H9 (cell line): ENCODE data around the gene ABCG5. TPM values are rescaled to one million over a fixed set of nuclear protein-coding genes. Genes with fewer than 3 reads are reported as not detected.

Source experiments
- DNase-seq: peaks from one replicate; pipeline ENCODE4 v3.0.0-alpha.2; 2017
- H2AFZ ChIP-seq: one replicate; pipeline ENCODE4 v1.6.1; 2013; ENCODE audit warnings: mild to moderate bottlenecking, low read length, control low read depth, moderate library complexity
- H2AK5ac ChIP-seq: 2 replicates; pipeline ENCODE4 v1.6.1; 2013; ENCODE audit warnings: low read length, control low read depth, mixed read lengths; ENCODE audit not compliant: insufficient read length
- H2BK120ac ChIP-seq: one replicate; pipeline ENCODE4 v1.6.1; 2013; ENCODE audit warnings: low read depth, mild to moderate bottlenecking, low read length, control low read depth, inconsistent platforms; ENCODE audit not compliant: poor library complexity, severe bottlenecking
- H2BK12ac ChIP-seq: 2 replicates; pipeline ENCODE4 v1.6.1; 2013; ENCODE audit warnings: low read length, control low read depth, mixed read lengths, low read depth; ENCODE audit not compliant: insufficient read length
- H2BK15ac ChIP-seq: 2 replicates; pipeline ENCODE4 v1.6.1; 2013; ENCODE audit warnings: low read depth, low read length, control low read depth
- H2BK20ac ChIP-seq: one replicate; pipeline ENCODE4 v1.6.1; 2013; ENCODE audit warnings: low read depth, mild to moderate bottlenecking, low read length, control low read depth, inconsistent platforms; ENCODE audit not compliant: poor library complexity, severe bottlenecking
- H2BK5ac ChIP-seq: 2 replicates; pipeline ENCODE4 v1.6.1; 2013; ENCODE audit warnings: low read length, control low read depth, mixed read lengths; ENCODE audit not compliant: insufficient read length
- H3K14ac ChIP-seq: 2 replicates; pipeline ENCODE4 v1.6.1; 2013; ENCODE audit warnings: low read length, control low read depth; ENCODE audit not compliant: insufficient read depth
- H3K18ac ChIP-seq: 2 replicates; pipeline ENCODE4 v1.6.1; 2013; ENCODE audit warnings: low read depth, mild to moderate bottlenecking, mixed read lengths, low read length, control low read depth; ENCODE audit not compliant: insufficient read length
- H3K23ac ChIP-seq: 2 replicates; pipeline ENCODE4 v1.6.1; 2013; ENCODE audit warnings: low read length, control low read depth, mixed read lengths, low read depth; ENCODE audit not compliant: insufficient read length
- H3K23me2 ChIP-seq: 2 replicates; pipeline ENCODE4 v1.6.1; 2013; ENCODE audit warnings: low read depth, mild to moderate bottlenecking, mixed read lengths, low read length, control low read depth; ENCODE audit not compliant: insufficient read length, poor library complexity, severe bottlenecking
- H3K27ac ChIP-seq: 2 replicates; pipeline ENCODE4 v1.5.1; 2013; ENCODE audit warnings: low read length, control low read depth, mixed read lengths, low read depth; ENCODE audit not compliant: insufficient read length
- H3K27me3 ChIP-seq: 2 replicates; pipeline ENCODE4 v1.6.1; 2013; ENCODE audit warnings: low read length, control low read depth, inconsistent platforms; ENCODE audit not compliant: insufficient read depth
- H3K4ac ChIP-seq: 2 replicates; pipeline ENCODE4 v1.6.1; 2013; ENCODE audit warnings: low read depth, mild to moderate bottlenecking, control low read depth, inconsistent platforms, low read length, moderate library complexity
- H3K4me1 ChIP-seq: 2 replicates; pipeline ENCODE4 v1.6.1; 2013; ENCODE audit warnings: low read length, control low read depth, inconsistent platforms; ENCODE audit not compliant: insufficient read depth
- H3K4me2 ChIP-seq: 2 replicates; pipeline ENCODE4 v1.6.1; 2013; ENCODE audit warnings: low read length, control low read depth, mixed read lengths; ENCODE audit not compliant: insufficient read length, insufficient read depth
- H3K56ac ChIP-seq: 2 replicates; pipeline ENCODE4 v1.6.1; 2013; ENCODE audit warnings: low read depth, mild to moderate bottlenecking, mixed read lengths, low read length, control low read depth; ENCODE audit not compliant: insufficient read length
- H3K79me1 ChIP-seq: 2 replicates; pipeline ENCODE4 v1.6.1; 2013; ENCODE audit warnings: low read depth, mild to moderate bottlenecking, moderate library complexity, low read length, control low read depth, inconsistent platforms; ENCODE audit not compliant: insufficient read depth, poor library complexity, severe bottlenecking
- H3K79me2 ChIP-seq: 2 replicates; pipeline ENCODE4 v1.6.1; 2013; ENCODE audit warnings: low read length, control low read depth, inconsistent platforms; ENCODE audit not compliant: insufficient read depth
- H3K9ac ChIP-seq: 2 replicates; pipeline ENCODE4 v1.6.1; 2013; ENCODE audit warnings: low read length, control low read depth, mixed read lengths; ENCODE audit not compliant: insufficient read length; ENCODE audit errors: extremely low read depth
- H3K9me3 ChIP-seq: one replicate; pipeline ENCODE4 v1.6.1; 2013; ENCODE audit warnings: low read depth, low read length, inconsistent platforms; ENCODE audit not compliant: control insufficient read depth
- H3T11ph ChIP-seq: one replicate; pipeline ENCODE4 v1.6.1; 2013; ENCODE audit warnings: mild to moderate bottlenecking, low read length, control low read depth, inconsistent platforms
- H4K20me1 ChIP-seq: one replicate; pipeline ENCODE4 v1.6.1; 2013; ENCODE audit not compliant: control insufficient read depth, insufficient read length, insufficient read depth
- H4K5ac ChIP-seq: 2 replicates; pipeline ENCODE4 v1.6.1; 2013; ENCODE audit warnings: low read depth, mild to moderate bottlenecking, mixed read lengths, low read length, control low read depth; ENCODE audit not compliant: insufficient read length
- H4K8ac ChIP-seq: replicated peaks from 2 replicates; pipeline ENCODE4 v1.6.1; 2013; ENCODE audit warnings: low read length, control low read depth, mixed read lengths, low read depth; ENCODE audit not compliant: insufficient read length
- H4K91ac ChIP-seq: 2 replicates; pipeline ENCODE4 v1.6.1; 2013; ENCODE audit warnings: low read depth, mild to moderate bottlenecking, moderate library complexity, mixed read lengths, low read length, control low read depth; ENCODE audit not compliant: insufficient read length
- H3K27ac Mint-ChIP-seq, 3 experiments: 2 replicates in 2 of 3; 3 replicates in 1 of 3; pipeline ENCODE4 v1.8.0; 2020 to 2021; ENCODE audit warnings: mixed read lengths in 3 of 3, mild to moderate bottlenecking in 1 of 3, moderate library complexity in 1 of 3
- H3K27me3 Mint-ChIP-seq: 2 replicates; pipeline ENCODE4 v1.8.0; 2021; ENCODE audit warnings: low read depth, mild to moderate bottlenecking, moderate library complexity, mixed read lengths
- H3K36me3 Mint-ChIP-seq, 3 experiments: 2 replicates in 2 of 3; 3 replicates in 1 of 3; pipeline ENCODE4 v1.8.0; 2020 to 2021; ENCODE audit warnings: low read depth in 3 of 3, mixed read lengths in 3 of 3; ENCODE audit not compliant: insufficient read depth in 1 of 3
- H3K4me1 Mint-ChIP-seq, 2 experiments: 2 replicates each; pipeline ENCODE4 v1.8.0; 2020; ENCODE audit warnings: mixed read lengths in 2 of 2
- H3K4me3 Mint-ChIP-seq, 2 experiments: 2 replicates in 1 of 2; 3 replicates in 1 of 2; pipeline ENCODE4 v1.8.0; 2020 to 2021; ENCODE audit warnings: mild to moderate bottlenecking in 2 of 2, mixed read lengths in 2 of 2, moderate library complexity in 1 of 2
- H3K9me3 Mint-ChIP-seq, 2 experiments: 2 replicates in 1 of 2; 3 replicates in 1 of 2; pipeline ENCODE4 v1.8.0; 2020; ENCODE audit warnings: mild to moderate bottlenecking in 2 of 2, mixed read lengths in 2 of 2, moderate library complexity in 1 of 2
- WGBS: extraction: QIAGEN DNeasy Blood & Tissue Kit; methylation state at CpG from one replicate; pipeline ENCODE4 v1.1.7; 2013; ENCODE audit warnings: missing lambda C conversion rate, low lambda C conversion rate, mixed read lengths; ENCODE audit not compliant: insufficient read length; ENCODE audit errors: extremely low coverage; 5-methylcytosine and 5-hydroxymethylcytosine counted together
- total RNA-seq: library from RNA; stranded (reverse); gene quantifications from 2 replicates; pipeline ENCODE4 v1.2.1, GENCODE V29; 2021
- TF ChIP-seq, protein P1 (sequence below): fragments of 200-600 bp; sonication (generic); conservative IDR thresholded peaks from 3 replicates; pipeline ENCODE4 v1.8.0; 2021; ENCODE audit warnings: antibody characterized with exemption, mild to moderate bottlenecking

ABCG5 gene
- total RNA-seq, 1 experiment from 2014 or later: not detected

DNA sequence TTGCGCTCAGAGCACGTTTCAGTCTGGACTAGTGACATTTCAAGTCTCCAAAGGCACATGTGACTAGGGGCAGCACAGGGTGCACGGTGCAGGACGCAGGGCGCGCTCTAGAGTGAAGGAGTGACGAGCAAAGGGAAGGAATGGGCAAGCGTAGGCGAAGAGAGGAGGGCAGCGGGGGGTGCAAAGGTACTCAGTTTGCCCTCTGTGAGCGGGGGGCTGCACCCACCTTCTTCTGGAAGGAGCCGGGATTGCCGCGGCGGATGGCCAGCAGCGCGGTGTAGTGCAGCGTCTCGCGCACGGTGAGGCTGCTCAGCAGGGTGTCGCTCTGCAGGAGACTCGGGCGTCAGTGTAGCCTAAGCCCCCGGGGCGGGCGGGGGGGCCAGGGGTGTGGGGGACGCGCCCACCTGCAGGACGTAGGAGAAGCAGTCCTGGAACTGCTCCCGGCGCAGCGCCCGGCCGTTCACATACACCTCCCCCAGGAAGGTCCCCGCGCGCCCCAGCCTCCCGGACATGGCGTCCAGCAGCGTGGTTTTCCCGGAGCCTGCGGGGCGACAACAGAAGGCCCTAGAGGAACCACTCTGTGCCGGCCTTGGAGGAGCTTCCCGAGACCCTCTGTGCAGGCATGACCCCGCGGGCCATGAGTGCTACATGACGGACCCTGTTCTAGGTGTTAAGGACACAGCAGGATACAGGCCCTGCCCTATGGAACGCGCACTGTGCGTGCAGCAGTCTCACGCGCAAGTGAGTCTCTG lies 6.9 kb downstream of the ABCG5 start:
- no peak overlapping the region for H2BK12ac ChIP-seq
- H2BK15ac ChIP-seq: no peak overlapping the region
- no peaks in the 10 kb centered on the region for H3K27me3 Mint-ChIP-seq
- no CpG with 5 or more reads among the region's 54 CpGs for WGBS
- no peaks in the 10 kb centered on the region for H3K9me3 Mint-ChIP-seq
- H3K4me1 Mint-ChIP-seq: no peaks in the 10 kb centered on the region
- H4K8ac ChIP-seq: no peak overlapping the region
- no peaks in the 10 kb centered on the region for H3K23me2 ChIP-seq
- no peak overlapping the region for H3K27ac Mint-ChIP-seq
- no peak overlapping the region for H3K18ac ChIP-seq
- no peak overlapping the region for H3K56ac ChIP-seq
- H3K23ac ChIP-seq: no peak overlapping the region
- H3K27me3 ChIP-seq: no peaks in the 10 kb centered on the region
- H3K4me3 Mint-ChIP-seq: no peak overlapping the region
- no peak for DNase-seq
- no peak overlapping the region for H3K4ac ChIP-seq
- H3K4me1 ChIP-seq: no peaks in the 10 kb centered on the region
- no peak overlapping the region for H2AFZ ChIP-seq
- no peak overlapping the region for H2AK5ac ChIP-seq
- TF ChIP-seq, protein P1, sequence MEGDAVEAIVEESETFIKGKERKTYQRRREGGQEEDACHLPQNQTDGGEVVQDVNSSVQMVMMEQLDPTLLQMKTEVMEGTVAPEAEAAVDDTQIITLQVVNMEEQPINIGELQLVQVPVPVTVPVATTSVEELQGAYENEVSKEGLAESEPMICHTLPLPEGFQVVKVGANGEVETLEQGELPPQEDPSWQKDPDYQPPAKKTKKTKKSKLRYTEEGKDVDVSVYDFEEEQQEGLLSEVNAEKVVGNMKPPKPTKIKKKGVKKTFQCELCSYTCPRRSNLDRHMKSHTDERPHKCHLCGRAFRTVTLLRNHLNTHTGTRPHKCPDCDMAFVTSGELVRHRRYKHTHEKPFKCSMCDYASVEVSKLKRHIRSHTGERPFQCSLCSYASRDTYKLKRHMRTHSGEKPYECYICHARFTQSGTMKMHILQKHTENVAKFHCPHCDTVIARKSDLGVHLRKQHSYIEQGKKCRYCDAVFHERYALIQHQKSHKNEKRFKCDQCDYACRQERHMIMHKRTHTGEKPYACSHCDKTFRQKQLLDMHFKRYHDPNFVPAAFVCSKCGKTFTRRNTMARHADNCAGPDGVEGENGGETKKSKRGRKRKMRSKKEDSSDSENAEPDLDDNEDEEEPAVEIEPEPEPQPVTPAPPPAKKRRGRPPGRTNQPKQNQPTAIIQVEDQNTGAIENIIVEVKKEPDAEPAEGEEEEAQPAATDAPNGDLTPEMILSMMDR: no peak
- H3K36me3 Mint-ChIP-seq: no peaks in the 10 kb centered on the region
- no peak overlapping the region for H3K9ac ChIP-seq
- no peaks in the 10 kb centered on the region for H3K9me3 ChIP-seq
- H3K79me2 ChIP-seq: no peaks in the 10 kb centered on the region
- H4K5ac ChIP-seq: no peak overlapping the region
- H2BK5ac ChIP-seq: no peak overlapping the region
- no peak overlapping the region for H3K4me2 ChIP-seq
- H3T11ph ChIP-seq: no peak overlapping the region
- no peak overlapping the region for H4K91ac ChIP-seq
- H2BK20ac ChIP-seq: no peak overlapping the region
- H4K20me1 ChIP-seq: no peaks in the 10 kb centered on the region
- H3K79me1 ChIP-seq: no peaks in the 10 kb centered on the region
- H3K27ac ChIP-seq: no peak overlapping the region
- H3K14ac ChIP-seq: no peak overlapping the region; the same call in 1 of the 2 replicates
- no peak overlapping the region for H2BK120ac ChIP-seq
